H1 (cell line): ENCODE data around the gene ADCY7. TPM values are rescaled to one million over a fixed set of nuclear protein-coding genes. Genes with fewer than 3 reads are reported as not detected.

Experiments
- CTCF ChIA-PET: fragments of 300-600 bp; sonication (Branson Sonifier 250); formaldehyde crosslinking; loops from one replicate; lab custom pipeline; 2021; ENCODE audit not compliant: partially characterized antibody; lab: Charles Lee
- POLR2A ChIA-PET: fragments of 300-600 bp; sonication (Branson Sonifier 250); formaldehyde crosslinking; loops from one replicate; lab custom pipeline; 2021; ENCODE audit warnings: inconsistent platforms; ENCODE audit not compliant: partially characterized antibody; lab: Charles Lee
- DNase-seq, 2 experiments: peaks; one replicate each; pipeline versions ENCODE4 v3.0.0 to v3.0.0-alpha.2; 2010 to 2022; ENCODE audit warnings: low spot score in 2 of 2, low read depth in 1 of 2, mixed read lengths in 1 of 2
- FAIRE-seq: peaks from 2 replicates; lab custom pipeline; 2011; peaks lifted over from hg19 to GRCh38; lab: Jason Lieb, UNC
- H2AFZ ChIP-seq: 2 replicates; pipeline ENCODE4 v1.8.1; 2012; ENCODE audit warnings: low read length, inconsistent platforms
- H2AK5ac ChIP-seq: 2 replicates; pipeline ENCODE4 v1.6.1; 2013; ENCODE audit warnings: low read depth, low read length
- H2BK120ac ChIP-seq: replicated peaks from 2 replicates; pipeline ENCODE3; 2013; ENCODE audit warnings: low read depth, low read length, inconsistent platforms
- H2BK12ac ChIP-seq: 2 replicates; pipeline ENCODE4 v1.6.1; 2013; ENCODE audit warnings: low read depth, low read length
- H2BK15ac ChIP-seq: 2 replicates; pipeline ENCODE4 v1.6.1; 2013; ENCODE audit warnings: low read length
- H2BK20ac ChIP-seq: 2 replicates; pipeline ENCODE4 v1.6.1; 2013; ENCODE audit warnings: low read length
- H2BK5ac ChIP-seq: 2 replicates; pipeline ENCODE4 v1.6.1; 2013; ENCODE audit warnings: low read depth, low read length
- H3K14ac ChIP-seq: 2 replicates; pipeline ENCODE4 v1.6.1; 2013; ENCODE audit warnings: inconsistent platforms; ENCODE audit not compliant: insufficient read length
- H3K18ac ChIP-seq: 2 replicates; pipeline ENCODE4 v1.6.1; 2013; ENCODE audit warnings: low read length; ENCODE audit errors: extremely low read depth
- H3K23ac ChIP-seq: 2 replicates; pipeline ENCODE4 v1.6.1; 2013; ENCODE audit warnings: inconsistent platforms; ENCODE audit not compliant: insufficient read length
- H3K23me2 ChIP-seq: 2 replicates; pipeline ENCODE4 v1.6.1; 2013; ENCODE audit warnings: low read depth, low read length
- H3K27ac ChIP-seq: 2 replicates; pipeline ENCODE4 v1.6.1; 2011; ENCODE audit warnings: low read depth, low read length, inconsistent platforms
- H3K27me3 ChIP-seq, 4 experiments: replicated peaks in 1 of 4; 1 replicate in 1 of 4; 2 replicates in 3 of 4; pipeline versions ENCODE4 v1.6.1 to v1.8.1; 2011 to 2013; ENCODE audit warnings: low read length in 3 of 4, mild to moderate bottlenecking in 3 of 4, inconsistent platforms in 2 of 4, mixed read lengths in 2 of 4, moderate library complexity in 1 of 4; ENCODE audit not compliant: control insufficient read depth in 3 of 4, insufficient read depth in 3 of 4; ENCODE audit errors: extremely low read depth in 1 of 4
- H3K36me3 ChIP-seq, 4 experiments: 2 replicates each; pipeline versions ENCODE4 v1.6.1 to v1.8.1; 2011 to 2013; ENCODE audit warnings: mild to moderate bottlenecking in 4 of 4, low read length in 3 of 4, moderate library complexity in 2 of 4, control low read depth in 1 of 4, inconsistent platforms in 1 of 4; ENCODE audit not compliant: insufficient read depth in 4 of 4, control insufficient read depth in 2 of 4
- H3K4ac ChIP-seq: replicated peaks from 2 replicates; pipeline ENCODE3; 2013; ENCODE audit warnings: low read length, low read depth, mixed read lengths, inconsistent platforms; ENCODE audit not compliant: insufficient read length
- H3K4me1 ChIP-seq, 4 experiments: replicated peaks in 1 of 4; 1 replicate in 1 of 4; 2 replicates in 3 of 4; pipeline versions ENCODE4 v1.6.1 to v1.8.1; 2011 to 2013; ENCODE audit warnings: low read length in 3 of 4, inconsistent platforms in 2 of 4, mixed read lengths in 1 of 4; ENCODE audit not compliant: insufficient read depth in 4 of 4, control insufficient read depth in 3 of 4
- H3K4me2 ChIP-seq, 2 experiments: 2 replicates each; pipeline versions ENCODE4 v1.6.1 to v1.8.1; 2011 to 2013; ENCODE audit warnings: low read depth in 2 of 2, low read length in 2 of 2, control low read depth in 1 of 2, inconsistent platforms in 1 of 2, mild to moderate bottlenecking in 1 of 2; ENCODE audit not compliant: insufficient read depth in 1 of 2
- H3K4me3 ChIP-seq, 4 experiments: fragments of 200-600, 300-600 bp in 1 of 4; sonication (generic), shearing (Covaris generic), sonication (Bioruptor Twin) in 1 of 4; 2 replicates each; pipeline versions ENCODE4 v1.5.1 to v1.8.1; 2011 to 2016; ENCODE audit warnings: low read length in 4 of 4, low read depth in 3 of 4, control low read depth in 2 of 4, inconsistent platforms in 2 of 4, mild to moderate bottlenecking in 2 of 4, mixed read lengths in 1 of 4, moderate library complexity in 1 of 4; ENCODE audit not compliant: insufficient read depth in 2 of 4; ENCODE audit errors: extremely low read depth in 1 of 4
- H3K56ac ChIP-seq: replicated peaks from 2 replicates; pipeline ENCODE3; 2013; ENCODE audit warnings: low read depth, mild to moderate bottlenecking, mixed read lengths, low read length, inconsistent platforms; ENCODE audit not compliant: insufficient read length
- H3K79me1 ChIP-seq: 2 replicates; pipeline ENCODE4 v1.6.1; 2013; ENCODE audit warnings: low read depth, low read length, control low read depth
- H3K79me2 ChIP-seq, 2 experiments: 2 replicates each; pipeline versions ENCODE4 v1.6.1 to v1.8.1; 2012 to 2013; ENCODE audit warnings: low read length in 2 of 2, mild to moderate bottlenecking in 2 of 2, inconsistent platforms in 1 of 2; ENCODE audit not compliant: insufficient read depth in 2 of 2, control insufficient read depth in 1 of 2
- H3K9ac ChIP-seq, 4 experiments: replicated peaks in 1 of 4; 1 replicate in 1 of 4; 2 replicates in 3 of 4; pipeline versions ENCODE4 v1.6.1 to v1.8.1; 2011 to 2013; ENCODE audit warnings: low read depth in 3 of 4, low read length in 3 of 4, control low read depth in 2 of 4, mild to moderate bottlenecking in 2 of 4, moderate library complexity in 2 of 4, inconsistent platforms in 1 of 4; ENCODE audit errors: extremely low read depth in 1 of 4
- H3K9me3 ChIP-seq, 2 experiments: 2 replicates each; pipeline versions ENCODE4 v1.6.1 to v1.8.1; 2012 to 2013; ENCODE audit warnings: mild to moderate bottlenecking in 2 of 2, moderate library complexity in 2 of 2, control low read depth in 1 of 2, inconsistent platforms in 1 of 2, low read depth in 1 of 2, low read length in 1 of 2, mixed read lengths in 1 of 2; ENCODE audit not compliant: insufficient read depth in 2 of 2
- H4K20me1 ChIP-seq, 2 experiments: replicated peaks in 1 of 2; 2 replicates each; pipeline versions ENCODE3 to v1.8.1; 2011 to 2013; ENCODE audit warnings: inconsistent platforms in 2 of 2, low read length in 2 of 2, mild to moderate bottlenecking in 1 of 2; ENCODE audit not compliant: insufficient read depth in 2 of 2, control insufficient read depth in 1 of 2
- H4K5ac ChIP-seq: 2 replicates; pipeline ENCODE4 v1.6.1; 2013; ENCODE audit warnings: low read length, low read depth, mixed read lengths, inconsistent platforms; ENCODE audit not compliant: insufficient read length
- H4K8ac ChIP-seq: 2 replicates; pipeline ENCODE4 v1.8.0; 2013; ENCODE audit warnings: mild to moderate bottlenecking, moderate library complexity, low read length, inconsistent platforms; ENCODE audit not compliant: insufficient read depth; ENCODE audit errors: extremely low read depth
- H4K91ac ChIP-seq: replicated peaks from 2 replicates; pipeline ENCODE3; 2013; ENCODE audit warnings: low read length, mixed read lengths, inconsistent platforms; ENCODE audit not compliant: insufficient read length
- BACH1 ChIP-seq: IDR thresholded peaks from 2 replicates; pipeline ENCODE4 v1.6.1; 2012; ENCODE audit warnings: low read length, improper control_type of control experiment
- CEBPB ChIP-seq: IDR thresholded peaks from 2 replicates; pipeline ENCODE4 v1.6.1; 2012; ENCODE audit warnings: low read depth, low read length
- JUND ChIP-seq: IDR thresholded peaks from 2 replicates; pipeline ENCODE4 v1.6.1; 2011; ENCODE audit warnings: mild to moderate bottlenecking, improper control_type of control experiment, low read length
- KDM1A ChIP-seq: fragments of 200-600, 300-600 bp; sonication (generic); IDR thresholded peaks from 2 replicates; pipeline ENCODE4 v1.7.1; 2016; ENCODE audit warnings: mild to moderate bottlenecking, low read length, borderline replicate concordance
- PHF8 ChIP-seq: fragments of 200-600 bp; sonication (generic); conservative IDR thresholded peaks from 2 replicates; pipeline ENCODE4 v1.7.1; 2012; ENCODE audit warnings: low read depth, mild to moderate bottlenecking, inconsistent platforms, low read length, moderate library complexity
- SIX5 ChIP-seq: IDR thresholded peaks from 2 replicates; pipeline ENCODE4 v1.6.1; 2011; ENCODE audit warnings: mild to moderate bottlenecking, low read depth, low read length
- SP4 ChIP-seq: IDR thresholded peaks from 2 replicates; pipeline ENCODE4 v1.6.1; 2012; ENCODE audit warnings: low read length, inconsistent platforms
- TAF7 ChIP-seq: optimal IDR thresholded peaks from 2 replicates; pipeline ENCODE3; 2011; ENCODE audit warnings: low read depth, mild to moderate bottlenecking, inconsistent platforms, low read length, moderate library complexity, borderline replicate concordance
- WGBS, 2 experiments: shearing (Covaris generic) in 1 of 2; methylation state at CpG; one replicate each; pipeline versions ENCODE4 v1.1.6 to v1.1.7; 2013 to 2015; ENCODE audit warnings: low lambda C conversion rate in 2 of 2, mixed read lengths in 2 of 2, inconsistent platforms in 1 of 2, low coverage in 1 of 2, missing lambda C conversion rate in 1 of 2; ENCODE audit not compliant: insufficient replicate concordance in 2 of 2, insufficient coverage in 1 of 2, insufficient read length in 1 of 2; ENCODE audit errors: extremely low coverage in 1 of 2, missing lambda C conversion rate in 1 of 2; 5-methylcytosine and 5-hydroxymethylcytosine counted together
- polyA plus RNA-seq, 7 experiments: library from polyadenylated mRNA; depleted of rRNA in 3 of 7; stranded (reverse) in 5 of 7; unstranded in 2 of 7; fragments of >200 nt in 5 of 7; fragments of 200-250 nt in 2 of 7; gene quantifications; 1 replicate in 5 of 7; 2 replicates in 1 of 7; 4 replicates in 1 of 7; pipeline versions ENCODE4 v1.2.1 to v1.2.3, GENCODE V29; 2011 to 2013; ENCODE audit warnings: missing spikeins in 2 of 7, mixed read lengths in 2 of 7
- total RNA-seq: library from RNA; stranded (reverse); fragmentation: NEBNext Ultra II Directional; extraction: Animal tissue kit (Norgen Biotek cat#: 25700); gene quantifications from 2 replicates; pipeline ENCODE4 v1.2.1, GENCODE V29; 2021
- TF ChIP-seq, protein P1 (sequence below): IDR thresholded peaks from 2 replicates; pipeline ENCODE4 v1.6.1; 2012; ENCODE audit warnings: inconsistent platforms
- TF ChIP-seq, protein P2 (sequence below): IDR thresholded peaks from 2 replicates; pipeline ENCODE4 v1.6.1; 2012; ENCODE audit warnings: low read length, inconsistent platforms
- TF ChIP-seq, protein P3 (sequence below): IDR thresholded peaks from 2 replicates; pipeline ENCODE4 v1.6.1; 2011; ENCODE audit warnings: low read length, improper control_type of control experiment

The ADCY7 gene
- total and polyA plus RNA-seq, 2 of the 8 experiments (the other 6 are each of a cell fraction or from before 2014, with no cell fraction given): 2.4 to 5.1 TPM

DNA sequence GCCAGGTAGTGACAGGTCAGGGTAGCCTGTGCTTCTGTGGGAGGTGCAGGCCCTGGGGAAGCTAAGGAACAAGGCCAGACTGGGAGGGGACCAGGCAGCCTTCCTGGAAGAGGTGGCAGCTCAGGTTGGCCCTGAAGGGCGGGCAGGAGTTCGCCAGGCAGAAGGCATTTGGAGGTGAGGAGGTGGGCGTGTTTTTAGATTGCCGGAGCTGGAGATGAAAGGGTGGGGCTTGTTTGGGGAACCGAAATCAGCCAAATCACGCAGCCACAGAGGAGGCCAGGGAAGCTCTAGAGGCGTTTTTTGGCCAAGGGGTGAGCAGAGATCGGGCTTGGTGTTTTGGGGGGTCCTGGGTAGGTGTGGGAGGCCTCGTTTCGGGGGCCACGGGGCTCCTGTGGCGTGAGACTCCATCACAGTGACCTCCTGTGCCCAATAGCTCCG is 7.6 kb downstream of the ADCY7 start:
- 86% methylated on average over 13 of the region's 13 CpGs; no CpG with 5 or more reads in 1 of the 2 experiments for WGBS, 2 experiments
- H2BK15ac ChIP-seq: no peak overlapping the region
- no peak overlapping the region for H2BK20ac ChIP-seq
- no peak overlapping the region for H2BK120ac ChIP-seq
- no peaks in the 10 kb centered on the region for H3K36me3 ChIP-seq
- DNase-seq (no peak), FAIRE-seq (no peak)
- H4K5ac ChIP-seq: no peak overlapping the region
- H3K56ac ChIP-seq: no peak overlapping the region
- H4K91ac ChIP-seq: peak overlapping the region; percentile 6
- no peak overlapping the region for H3K23ac ChIP-seq
- 0 out of 2 replicates have a peak, but pooled peaks cover 3% of the 10 kb centered on the region for H3K79me1 ChIP-seq
- H3K27me3 ChIP-seq: no peaks in the 10 kb centered on the region
- H3K4me2 ChIP-seq: no peak overlapping the region
- H2AFZ ChIP-seq: no peak overlapping the region
- no peaks in the 10 kb centered on the region; a peak in 1 of 7 replicates for H3K4me1 ChIP-seq
- no peak overlapping the region for H3K4ac ChIP-seq
- H3K4me3 ChIP-seq: no peak overlapping the region
- H3K27ac ChIP-seq: no peak overlapping the region
- H2BK5ac ChIP-seq: no peak overlapping the region
- POLR2A ChIA-PET: interaction anchor here (0.6 to 1.4 kb wide), 2 partner anchors 40 to 320 kb away, joined by 3 to 4 read pairs; no protein-coding TSS in a partner anchor
- no peak overlapping the region for H3K9ac ChIP-seq
- no peaks in the 10 kb centered on the region for H3K23me2 ChIP-seq
- H3K14ac ChIP-seq: no peak overlapping the region
- peaks cover 0 to 2% of the 10 kb centered on the region in 2 experiments for H4K20me1 ChIP-seq
- no peaks in the 10 kb centered on the region for H3K79me2 ChIP-seq
- H3K9me3 ChIP-seq: no peaks in the 10 kb centered on the region
- peak overlapping the region; percentile 23; the same call in 1 of the 2 replicates for H2BK12ac ChIP-seq
- H3K18ac ChIP-seq: no peak overlapping the region
- no peak overlapping the region for H4K8ac ChIP-seq
- CTCF ChIA-PET: interaction anchor here (1.1 to 2.9 kb wide), 5 partner anchors 10 to 320 kb away, joined by 3 to 13 read pairs (median 5); no protein-coding TSS in a partner anchor
- H2AK5ac ChIP-seq: no peak overlapping the region
- TF ChIP-seq TAF7: no peak
- TF ChIP-seq, protein P1, sequence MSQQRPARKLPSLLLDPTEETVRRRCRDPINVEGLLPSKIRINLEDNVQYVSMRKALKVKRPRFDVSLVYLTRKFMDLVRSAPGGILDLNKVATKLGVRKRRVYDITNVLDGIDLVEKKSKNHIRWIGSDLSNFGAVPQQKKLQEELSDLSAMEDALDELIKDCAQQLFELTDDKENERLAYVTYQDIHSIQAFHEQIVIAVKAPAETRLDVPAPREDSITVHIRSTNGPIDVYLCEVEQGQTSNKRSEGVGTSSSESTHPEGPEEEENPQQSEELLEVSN: no peak
- TF ChIP-seq BACH1: no peak
- TF ChIP-seq, protein P2, sequence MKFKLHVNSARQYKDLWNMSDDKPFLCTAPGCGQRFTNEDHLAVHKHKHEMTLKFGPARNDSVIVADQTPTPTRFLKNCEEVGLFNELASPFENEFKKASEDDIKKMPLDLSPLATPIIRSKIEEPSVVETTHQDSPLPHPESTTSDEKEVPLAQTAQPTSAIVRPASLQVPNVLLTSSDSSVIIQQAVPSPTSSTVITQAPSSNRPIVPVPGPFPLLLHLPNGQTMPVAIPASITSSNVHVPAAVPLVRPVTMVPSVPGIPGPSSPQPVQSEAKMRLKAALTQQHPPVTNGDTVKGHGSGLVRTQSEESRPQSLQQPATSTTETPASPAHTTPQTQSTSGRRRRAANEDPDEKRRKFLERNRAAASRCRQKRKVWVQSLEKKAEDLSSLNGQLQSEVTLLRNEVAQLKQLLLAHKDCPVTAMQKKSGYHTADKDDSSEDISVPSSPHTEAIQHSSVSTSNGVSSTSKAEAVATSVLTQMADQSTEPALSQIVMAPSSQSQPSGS: no peak
- no peak for TF ChIP-seq JUND
- TF ChIP-seq, protein P3, sequence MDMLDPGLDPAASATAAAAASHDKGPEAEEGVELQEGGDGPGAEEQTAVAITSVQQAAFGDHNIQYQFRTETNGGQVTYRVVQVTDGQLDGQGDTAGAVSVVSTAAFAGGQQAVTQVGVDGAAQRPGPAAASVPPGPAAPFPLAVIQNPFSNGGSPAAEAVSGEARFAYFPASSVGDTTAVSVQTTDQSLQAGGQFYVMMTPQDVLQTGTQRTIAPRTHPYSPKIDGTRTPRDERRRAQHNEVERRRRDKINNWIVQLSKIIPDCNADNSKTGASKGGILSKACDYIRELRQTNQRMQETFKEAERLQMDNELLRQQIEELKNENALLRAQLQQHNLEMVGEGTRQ: no peak
- no peak for TF ChIP-seq SIX5
- TF ChIP-seq KDM1A: no peak
- TF ChIP-seq PHF8: no peak
- no peak for TF ChIP-seq CEBPB
- TF ChIP-seq SP4: no peak
